ENCODE measurements around the gene PROB1. TPM values are rescaled to one million over a fixed set of nuclear protein-coding genes. Genes with fewer than 3 reads are reported as not detected.

PROB1 gene
- total and polyA plus RNA-seq, 2 of the 13 experiments (the other 11 are each of a cell fraction or from before 2014, with no cell fraction given), result 0.69 to 1.1 TPM

DNA sequence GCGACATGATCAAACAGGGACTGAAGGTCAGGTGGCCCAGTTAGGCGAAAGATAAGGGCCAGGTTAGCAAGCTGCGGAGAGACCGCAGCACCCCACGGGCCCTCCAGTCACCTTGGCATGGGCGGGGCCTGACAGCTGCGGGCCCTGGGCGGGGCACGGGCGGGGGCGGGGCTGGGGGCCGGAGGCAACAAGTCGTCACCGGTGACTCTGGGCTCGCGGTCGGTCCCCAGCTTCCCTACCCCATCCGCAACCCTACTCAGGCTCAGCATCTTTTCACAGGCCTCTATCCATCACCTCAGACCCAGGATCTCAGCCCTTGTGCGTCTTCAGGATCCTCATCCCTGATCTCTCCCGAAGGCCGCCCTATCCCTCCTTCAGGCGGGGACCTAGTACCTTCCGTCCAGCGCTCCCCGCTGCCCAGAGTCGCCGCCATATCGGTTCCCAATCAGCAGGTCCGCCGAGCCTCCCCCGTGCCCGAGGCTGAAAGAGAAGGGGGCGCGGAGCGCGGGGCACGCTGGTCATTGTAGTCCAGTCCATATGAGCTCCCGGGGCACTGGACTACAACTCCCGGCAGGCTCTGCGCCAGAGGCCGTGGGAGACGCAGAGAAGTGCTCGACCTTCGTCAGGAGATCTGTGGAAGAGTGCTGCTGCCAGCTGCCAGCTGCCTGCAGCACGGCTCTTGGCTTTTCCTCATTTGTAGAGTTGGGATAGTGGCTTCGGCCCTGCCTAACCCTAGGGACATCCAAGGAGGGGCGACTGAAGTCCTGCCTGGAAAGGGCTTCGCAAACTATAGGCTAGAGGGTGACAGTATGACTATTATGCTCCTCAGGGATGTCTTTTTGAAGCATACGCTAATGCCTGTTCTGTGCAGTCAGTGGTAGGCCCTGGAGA is 44.4 kb upstream of the PROB1 start, which contains the start of gene DNAJC18 (continued):
- TF ChIP-seq ZFP36L2 (CRISPR knock-in tag; IDR thresholded peaks at IDR 0.05) (no peak; the same call in 1 of the 2 replicates), POGZ (CRISPR knock-in tag; IDR thresholded peaks at IDR 0.05) (peak; percentile 42; the same call in 1 of the 2 replicates), ATAD3A (CRISPR knock-in tag; IDR thresholded peaks at IDR 0.05) (no peak), HNRNPUL1 (IDR thresholded peaks at IDR 0.05; ENCODE audit: low read depth, low read length) (no peak), CHD4 (IDR thresholded peaks at IDR 0.05; ENCODE audit: borderline replicate concordance, low read length) (no peak), ZSCAN30 (CRISPR knock-in tag; IDR thresholded peaks at IDR 0.05) (no peak), KDM3A (CRISPR knock-in tag; IDR thresholded peaks at IDR 0.05; ENCODE audit: low read depth) (0 out of 2 replicates have a peak, but pooled peaks have one; percentile 71), ZNF678 (CRISPR knock-in tag; IDR thresholded peaks at IDR 0.05) (no peak), ZNF567 (CRISPR knock-in tag; IDR thresholded peaks at IDR 0.05; ENCODE audit: borderline replicate concordance) (no peak), NRL (CRISPR knock-in tag; IDR thresholded peaks at IDR 0.05; ENCODE audit: borderline replicate concordance) (peak; percentile 55; the same call in 1 of the 2 replicates), ZNF672 (CRISPR knock-in tag; IDR thresholded peaks at IDR 0.05) (no peak), ARID5B (CRISPR knock-in tag; IDR thresholded peaks at IDR 0.05) (0 out of 2 replicates have a peak, but pooled peaks have one; percentile 17), ARHGAP35 (CRISPR knock-in tag; IDR thresholded peaks at IDR 0.05; ENCODE audit: borderline replicate concordance) (no peak), SNAI1 (CRISPR knock-in tag; IDR thresholded peaks at IDR 0.05; ENCODE audit: borderline replicate concordance) (0 out of 2 replicates have a peak, but pooled peaks have one; percentile 58), ZNF335 (CRISPR knock-in tag; IDR thresholded peaks at IDR 0.05) (peak; percentile 78; the same call in 1 of the 2 replicates), BRD4 (CRISPR knock-in tag; IDR thresholded peaks at IDR 0.05) (no peak), CREB1 (IDR thresholded peaks at IDR 0.05) (no peak), CREB1 (CRISPR knock-in tag; IDR thresholded peaks at IDR 0.05) (peak; percentile 51), CERS6 (CRISPR knock-in tag; IDR thresholded peaks at IDR 0.05) (no peak), ZNF839 (CRISPR knock-in tag; IDR thresholded peaks at IDR 0.05; ENCODE audit: borderline replicate concordance) (no peak), MZF1 (CRISPR knock-in tag; IDR thresholded peaks at IDR 0.05; ENCODE audit: borderline replicate concordance) (no peak), GMEB2 (CRISPR knock-in tag; IDR thresholded peaks at IDR 0.05; ENCODE audit: low read depth) (peak; percentile 77), ZNF460 (CRISPR knock-in tag; IDR thresholded peaks at IDR 0.05; ENCODE audit: borderline replicate concordance) (no peak), RARA (CRISPR knock-in tag; IDR thresholded peaks at IDR 0.05) (no peak)
